GM12801 (cell line): ENCODE results near the gene ASB18.

Experiments
- CTCF ChIP-seq: IDR thresholded peaks from one replicate; pipeline ENCODE4 v1.5.1; 2011; ENCODE audit warnings: control low read depth; ENCODE audit not compliant: insufficient read length; ENCODE audit errors: extremely low read depth

Gene ASB18

DNA sequence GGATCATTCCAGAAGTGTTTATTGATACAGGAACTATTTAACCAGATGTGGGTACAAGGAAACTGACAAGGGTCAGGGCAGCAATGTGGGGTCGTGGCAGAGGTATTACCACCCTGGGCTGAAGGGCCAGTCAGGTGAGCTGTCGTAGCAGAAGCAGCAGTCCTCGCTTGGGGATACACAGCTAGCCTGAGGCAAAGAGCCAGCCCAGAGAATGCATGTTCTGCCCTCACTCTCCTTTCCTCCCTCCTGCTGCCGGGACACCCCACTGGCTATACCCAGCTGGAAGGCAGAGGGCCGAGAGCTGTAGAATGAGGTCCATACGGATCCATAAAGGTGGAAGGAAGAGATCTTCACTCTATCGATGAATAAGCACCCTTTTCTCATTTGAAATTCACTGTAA, 63.8 kb downstream of the ASB18 start:
- TF ChIP-seq CTCF: no peak

GRCh38 chr2:236196366-236196765, 67.8 kb downstream of the ASB18 start:
- TF ChIP-seq CTCF: no peak

DNA sequence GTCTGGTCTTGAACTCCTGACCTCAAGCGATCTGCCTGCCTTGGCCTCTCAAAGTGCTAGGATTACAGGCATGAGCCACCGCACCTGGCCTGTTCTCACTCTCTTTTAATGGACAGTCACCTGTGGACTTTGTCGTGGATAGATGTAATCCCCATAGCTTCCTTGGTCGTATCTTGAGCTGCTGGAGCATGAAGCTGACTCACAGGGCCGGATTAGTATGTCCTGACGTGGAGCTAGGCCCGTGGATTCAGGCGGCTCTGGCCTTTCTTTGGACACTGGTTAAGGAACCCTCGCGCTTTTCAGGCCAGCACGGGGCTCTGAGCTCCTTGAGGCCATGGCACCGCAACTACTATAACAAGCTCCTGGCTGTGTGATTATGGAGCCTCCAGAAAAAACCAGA, 68.5 kb downstream of the ASB18 start:
- no peak for TF ChIP-seq CTCF

DNA sequence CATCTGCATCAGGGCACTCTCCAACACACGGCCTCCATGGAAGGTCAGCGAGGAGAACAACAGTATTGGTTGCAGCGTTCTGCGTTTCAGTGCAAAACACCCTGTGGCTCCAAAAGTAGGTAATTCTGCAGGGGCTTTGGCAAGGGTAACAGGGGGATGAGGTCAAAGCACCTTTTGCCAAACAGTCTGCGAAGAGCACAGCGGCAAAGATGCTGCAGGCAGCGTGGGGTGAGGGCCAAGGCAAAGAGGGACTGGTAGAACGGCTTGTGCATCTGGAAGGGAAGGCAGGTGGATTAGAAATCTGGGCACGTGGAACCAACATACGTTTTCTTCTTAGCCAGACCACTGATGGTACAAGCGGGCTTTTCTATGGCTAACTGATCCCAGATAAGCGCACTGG, 69.4 kb downstream of the ASB18 start:
- no peak for TF ChIP-seq CTCF

DNA sequence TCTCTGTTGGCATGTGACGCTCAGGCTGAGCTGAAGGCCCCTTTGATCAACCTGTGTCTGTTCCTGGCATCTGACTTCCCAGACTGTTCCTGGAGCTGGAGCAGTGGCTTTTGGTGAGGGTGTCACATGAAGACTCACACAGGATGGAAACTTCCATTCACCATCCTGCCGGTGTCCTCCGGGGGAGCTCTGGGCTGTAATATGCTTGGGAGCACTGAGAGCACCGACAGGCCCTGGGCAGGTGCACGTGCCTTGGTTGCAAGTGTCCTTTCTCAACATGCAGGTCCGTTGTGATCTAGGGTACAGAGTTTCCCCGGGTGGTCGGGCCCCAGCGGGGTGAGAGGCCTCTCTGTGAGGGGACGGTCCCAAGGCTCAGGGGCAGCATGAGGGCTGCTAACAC, 71.2 kb downstream of the ASB18 start:
- no peak for TF ChIP-seq CTCF

DNA sequence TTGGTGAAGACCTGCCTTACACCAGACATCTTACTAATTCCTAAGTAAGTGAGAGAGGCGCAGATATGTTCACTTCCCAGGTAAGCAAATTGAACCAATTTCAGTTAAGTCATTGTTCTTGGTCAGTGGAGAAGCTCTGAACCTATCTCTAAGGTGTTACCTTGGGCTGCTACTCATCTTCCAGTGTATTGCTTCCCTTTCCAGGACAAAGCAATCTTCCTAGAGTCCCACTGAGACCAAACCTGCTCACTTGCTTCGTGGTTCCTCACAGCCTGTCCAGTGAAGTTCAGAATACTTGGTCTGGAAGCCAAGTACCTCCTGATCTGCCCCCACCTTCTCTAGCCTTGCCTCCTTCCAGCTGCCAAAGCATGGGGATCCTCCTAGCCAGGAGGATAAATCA, 73.5 kb downstream of the ASB18 start:
- TF ChIP-seq CTCF: no peak

DNA sequence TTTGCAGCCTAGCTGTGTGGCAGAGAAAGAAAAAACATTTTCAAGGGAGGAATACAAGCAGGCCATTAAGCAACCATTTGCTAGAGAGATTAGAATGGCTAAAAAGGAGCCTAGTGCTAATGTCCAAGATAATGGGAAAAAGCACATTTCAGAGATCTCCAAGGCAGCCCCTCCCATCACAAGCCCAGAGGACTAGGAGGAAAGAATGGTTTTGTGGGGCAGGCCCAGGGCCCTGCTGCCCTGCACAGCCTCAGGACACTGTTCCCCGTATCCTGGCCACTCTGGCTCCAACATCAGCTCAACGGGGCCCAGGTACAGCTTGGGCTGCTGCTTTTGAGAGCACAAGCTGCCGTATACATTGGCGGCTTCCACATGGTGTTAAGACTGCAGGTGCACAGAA, 79.5 kb downstream of the ASB18 start:
- TF ChIP-seq CTCF: no peak
